ENCODE data around the gene ZFP42.
"Not testable (repeated sequence)": the region's sequence is repeated elsewhere in the genome, so short reads cannot be mapped to it uniquely, and the experiment has no call there.

The ZFP42 gene

GRCh38 chr4:187995322-187996207 lies at the start of gene ZFP42:
Gene ZFP42, plus strand, starts transcription at chr4:187995771. Its CDS starts 7,037 bp downstream, at chr4:188002808.
- no peak for DNase-seq

- no peak for DNase-seq
Measured at GRCh38 chr4:187961171-187961570, 34.4 kb upstream of the ZFP42 start.

- no peak for DNase-seq
Measured at GRCh38 chr4:187961961-187962360, 33.6 kb upstream of the ZFP42 start.

GRCh38 chr4:187962926-187963325 lies 32.6 kb upstream of the ZFP42 start:
- no peak for DNase-seq

- DNase-seq: no peak
Measured at GRCh38 chr4:187965726-187966125, 29.8 kb upstream of the ZFP42 start.

- no peak for DNase-seq
Measured at GRCh38 chr4:187972135-187972534, 23.4 kb upstream of the ZFP42 start.

- DNase-seq: no peak
Measured at GRCh38 chr4:187983746-187984145, 11.8 kb upstream of the ZFP42 start.

- DNase-seq: no peak
Measured at GRCh38 chr4:187992971-187993370, 2.6 kb upstream of the ZFP42 start.

- DNase-seq: no peak
Measured at GRCh38 chr4:187993827-187994226, 1.7 kb upstream of the ZFP42 start.

- DNase-seq: no peak
Measured at GRCh38 chr4:187996502-187997177, 1.1 kb downstream of the ZFP42 start.

- not testable (repeated sequence) for DNase-seq
Measured at GRCh38 chr4:187997991-187998390, 2.4 kb downstream of the ZFP42 start.

GRCh38 chr4:187999406-187999932 lies 3.9 kb downstream of the ZFP42 start:
- no peak for DNase-seq

- no peak for DNase-seq
Measured at GRCh38 chr4:188002323-188002722, 6.8 kb downstream of the ZFP42 start.

- no peak for DNase-seq
Measured at GRCh38 chr4:188002751-188003150, 7.2 kb downstream of the ZFP42 start.

- DNase-seq: no peak
Measured at GRCh38 chr4:188005561-188005960, 10.0 kb downstream of the ZFP42 start.

- DNase-seq: no peak
Measured at GRCh38 chr4:188006285-188006848, 10.8 kb downstream of the ZFP42 start.

- no peak for DNase-seq
Measured at GRCh38 chr4:188008377-188008776, 12.8 kb downstream of the ZFP42 start.

GRCh38 chr4:188012426-188012945 lies 16.9 kb downstream of the ZFP42 start:
- DNase-seq: no peak

- no peak for DNase-seq
Measured at GRCh38 chr4:188015025-188015940, 19.7 kb downstream of the ZFP42 start.

GRCh38 chr4:188016754-188017153 lies 21.2 kb downstream of the ZFP42 start:
- DNase-seq: no peak

- no peak for DNase-seq
Measured at GRCh38 chr4:188018262-188018661, 22.7 kb downstream of the ZFP42 start.

GRCh38 chr4:188021548-188022249 lies 26.1 kb downstream of the ZFP42 start:
- DNase-seq: no peak
